Mesendoderm (in vitro differentiated cells): ENCODE results near the gene CA7.

Experiments used
- DNase-seq: peaks from one replicate; pipeline ENCODE4 v3.0.0; 2013
- H2AK5ac ChIP-seq: 2 replicates; pipeline ENCODE4 v1.6.1; 2013; ENCODE audit warnings: low read length, inconsistent platforms
- H2BK120ac ChIP-seq: 2 replicates; pipeline ENCODE4 v1.6.1; 2013; ENCODE audit warnings: low read depth, mild to moderate bottlenecking, low read length, moderate library complexity, mixed read lengths
- H2BK15ac ChIP-seq: replicated peaks from 2 replicates; pipeline ENCODE4 v1.6.1; 2013; ENCODE audit warnings: low read depth, mild to moderate bottlenecking, moderate library complexity
- H2BK5ac ChIP-seq: 2 replicates; pipeline ENCODE4 v1.6.1; 2013; ENCODE audit warnings: low read length, inconsistent platforms
- H3K18ac ChIP-seq: 2 replicates; pipeline ENCODE4 v1.6.1; 2013; ENCODE audit warnings: mild to moderate bottlenecking, low read length, mixed read lengths
- H3K23ac ChIP-seq: one replicate; pipeline ENCODE4 v1.6.1; 2013; ENCODE audit warnings: low read length
- H3K27ac ChIP-seq: 2 replicates; pipeline ENCODE4 v1.5.1; 2013; ENCODE audit warnings: low read depth, mild to moderate bottlenecking, inconsistent platforms, low read length, moderate library complexity
- H3K27me3 ChIP-seq: 2 replicates; pipeline ENCODE4 v1.6.1; 2013; ENCODE audit warnings: low read length, control low read depth, mild to moderate bottlenecking, inconsistent platforms; ENCODE audit not compliant: insufficient read depth, poor library complexity
- H3K36me3 ChIP-seq: 2 replicates; pipeline ENCODE4 v1.6.1; 2013; ENCODE audit warnings: low read length, inconsistent platforms; ENCODE audit not compliant: control insufficient read depth, insufficient read depth
- H3K4ac ChIP-seq: one replicate; pipeline ENCODE4 v1.6.1; 2013; ENCODE audit warnings: low read depth, mild to moderate bottlenecking, low read length, moderate library complexity
- H3K4me1 ChIP-seq: 2 replicates; pipeline ENCODE4 v1.6.1; 2013; ENCODE audit warnings: low read depth, low read length, inconsistent platforms; ENCODE audit not compliant: control insufficient read depth
- H3K4me2 ChIP-seq: 2 replicates; pipeline ENCODE4 v1.6.1; 2013; ENCODE audit warnings: low read length
- H3K4me3 ChIP-seq: 2 replicates; pipeline ENCODE4 v1.5.1; 2013; ENCODE audit warnings: mild to moderate bottlenecking, low read length
- H3K56ac ChIP-seq: one replicate; pipeline ENCODE4 v1.6.1; 2013; ENCODE audit warnings: low read length
- H3K79me1 ChIP-seq: 2 replicates; pipeline ENCODE4 v1.6.1; 2013; ENCODE audit warnings: low read length, inconsistent platforms
- H3K79me2 ChIP-seq: 2 replicates; pipeline ENCODE4 v1.6.1; 2013; ENCODE audit warnings: mild to moderate bottlenecking, low read length; ENCODE audit not compliant: control insufficient read depth, insufficient read depth
- H3K9ac ChIP-seq: 2 replicates; pipeline ENCODE4 v1.6.1; 2013; ENCODE audit warnings: low read length, inconsistent platforms
- H4K5ac ChIP-seq: one replicate; pipeline ENCODE4 v1.6.1; 2013; ENCODE audit warnings: low read length
- H4K8ac ChIP-seq: one replicate; pipeline ENCODE4 v1.6.1; 2013; ENCODE audit warnings: low read depth, mild to moderate bottlenecking, control low read depth, low read length, moderate library complexity
- WGBS: extraction: QIAGEN DNeasy Blood & Tissue Kit; methylation state at CpG from one replicate; pipeline ENCODE4 v1.1.7; 2013; ENCODE audit warnings: low lambda C conversion rate, missing lambda C conversion rate; ENCODE audit not compliant: insufficient coverage; ENCODE audit errors: extremely low coverage; 5-methylcytosine and 5-hydroxymethylcytosine counted together

Gene CA7

DNA sequence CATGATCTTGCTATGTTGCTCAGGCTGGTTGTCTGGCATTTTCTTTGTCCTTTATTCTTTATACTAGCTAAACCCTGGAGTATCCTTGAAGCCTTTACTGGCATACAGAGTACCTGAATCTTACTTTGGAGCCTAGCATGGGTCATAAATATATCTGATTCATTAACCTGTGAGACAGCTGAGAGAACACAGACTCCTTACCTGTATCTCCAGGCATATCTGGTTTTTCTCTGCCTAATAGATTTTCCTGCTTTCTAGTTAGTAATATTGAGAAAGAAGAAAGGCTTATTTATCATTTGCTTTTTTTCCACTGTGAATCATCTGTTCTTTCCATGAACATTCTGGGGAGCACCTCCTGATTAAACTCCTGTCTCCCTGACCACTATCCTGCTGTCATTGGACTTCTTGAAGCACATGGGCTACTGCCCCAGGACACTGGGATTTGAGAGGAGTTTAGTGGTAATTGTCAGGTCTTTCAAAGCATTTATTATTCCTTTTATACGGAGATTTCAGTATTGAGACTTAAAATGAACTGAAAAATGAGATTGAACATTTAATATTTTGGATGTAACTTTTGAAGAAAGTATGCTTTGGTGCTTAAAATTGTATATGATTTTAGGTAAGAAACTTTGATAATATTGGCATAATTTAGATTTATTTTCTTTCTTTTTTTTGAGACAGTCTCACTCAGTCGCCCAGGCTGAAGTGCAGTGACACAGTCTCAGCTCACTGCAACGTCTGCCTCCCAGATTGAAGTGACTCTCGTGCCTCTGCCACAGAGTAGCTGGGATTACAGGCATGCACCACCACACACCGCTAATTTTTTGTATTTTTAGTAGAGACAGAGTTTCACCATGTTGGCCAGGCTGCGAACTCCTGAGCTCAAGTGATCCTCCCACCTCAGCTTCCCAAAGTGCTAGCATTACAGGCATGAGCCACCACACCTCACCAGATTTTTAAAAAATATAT is 44.7 kb downstream of the CA7 start:
- WGBS = no CpG with 5 or more reads among the region's 6 CpGs
- H3K23ac ChIP-seq = no peak overlapping the region

GRCh38 chr16:66889622-66890021 is 45.4 kb downstream of the CA7 start:
- no peak overlapping the region for H3K18ac ChIP-seq
- H2BK5ac ChIP-seq = no peak overlapping the region
- no peak overlapping the region for H3K9ac ChIP-seq
- no peak overlapping the region for H4K8ac ChIP-seq
- H3K27ac ChIP-seq = no peak overlapping the region
- no peaks in the 10 kb centered on the region for H3K79me2 ChIP-seq
- no peaks in the 10 kb centered on the region for H3K27me3 ChIP-seq
- H3K4me1 ChIP-seq = no peaks in the 10 kb centered on the region
- H3K79me1 ChIP-seq = peaks cover 3% of the 10 kb centered on the region
- no peak overlapping the region for H2AK5ac ChIP-seq
- H3K36me3 ChIP-seq = peaks cover 2% of the 10 kb centered on the region
- H2BK120ac ChIP-seq = no peak overlapping the region
- H3K4ac ChIP-seq = no peak overlapping the region
- no peak overlapping the region for H3K4me2 ChIP-seq
- WGBS = no CpG with 5 or more reads among the region's 4 CpGs
- H2BK15ac ChIP-seq = no peak overlapping the region
- no peak overlapping the region for H3K4me3 ChIP-seq
- H3K56ac ChIP-seq = no peak overlapping the region
- no peak overlapping the region for H4K5ac ChIP-seq
- no peak for DNase-seq
- no peak overlapping the region for H3K23ac ChIP-seq

More for the DNA sequence above, 44.7 kb downstream of the CA7 start:
- Histone ChIP-seq H3K18ac (no peak overlapping the region), H3K27me3 (no peaks in the 10 kb centered on the region), H3K79me1 (peaks cover 5% of the 10 kb centered on the region), H3K4me1 (no peaks in the 10 kb centered on the region), H4K8ac (no peak overlapping the region), H3K4me3 (no peak overlapping the region), H3K56ac (no peak overlapping the region), H3K4ac (no peak overlapping the region), H3K36me3 (peaks cover 4% of the 10 kb centered on the region), H4K5ac (no peak overlapping the region), H3K27ac (no peak overlapping the region), H2BK5ac (no peak overlapping the region), H3K4me2 (no peak overlapping the region), H3K79me2 (no peaks in the 10 kb centered on the region), H2AK5ac (no peak overlapping the region), H2BK15ac (no peak overlapping the region), H3K9ac (no peak overlapping the region), H2BK120ac (no peak overlapping the region)
- no peak for DNase-seq

DNA sequence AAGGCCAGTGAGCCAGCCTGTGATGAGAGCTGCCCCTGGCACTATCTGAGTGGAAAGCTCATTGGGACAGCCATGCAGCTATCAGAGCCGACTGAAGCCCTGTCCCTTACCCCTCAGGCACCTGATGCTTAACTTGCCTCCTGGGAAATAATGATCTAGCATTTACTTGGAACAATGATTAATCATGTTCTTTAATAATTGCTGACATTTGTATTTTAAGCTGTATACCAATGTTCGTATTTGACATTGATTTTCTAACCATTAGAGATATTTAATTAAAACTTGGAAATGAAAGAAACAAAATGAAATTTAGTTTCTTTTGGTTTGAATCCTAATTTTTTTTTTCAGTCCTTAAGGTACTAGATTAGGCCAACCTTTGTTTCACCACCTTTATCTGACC is 46.6 kb downstream of the CA7 start:
- Histone ChIP-seq H4K8ac (no peak overlapping the region), H3K56ac (no peak overlapping the region), H3K4ac (no peak overlapping the region), H3K27me3 (no peaks in the 10 kb centered on the region), H3K4me1 (no peaks in the 10 kb centered on the region), H3K9ac (no peak overlapping the region), H3K79me2 (no peaks in the 10 kb centered on the region), H2AK5ac (no peak overlapping the region), H3K79me1 (no peaks in the 10 kb centered on the region), H3K36me3 (no peaks in the 10 kb centered on the region), H3K4me3 (no peak overlapping the region), H2BK5ac (no peak overlapping the region), H3K27ac (no peak overlapping the region), H3K18ac (no peak overlapping the region), H2BK120ac (no peak overlapping the region), H3K4me2 (no peak overlapping the region), H3K23ac (no peak overlapping the region), H2BK15ac (no peak overlapping the region), H4K5ac (no peak overlapping the region)
- WGBS = no CpG with 5 or more reads among the region's 2 CpGs
- DNase-seq = no peak

DNA sequence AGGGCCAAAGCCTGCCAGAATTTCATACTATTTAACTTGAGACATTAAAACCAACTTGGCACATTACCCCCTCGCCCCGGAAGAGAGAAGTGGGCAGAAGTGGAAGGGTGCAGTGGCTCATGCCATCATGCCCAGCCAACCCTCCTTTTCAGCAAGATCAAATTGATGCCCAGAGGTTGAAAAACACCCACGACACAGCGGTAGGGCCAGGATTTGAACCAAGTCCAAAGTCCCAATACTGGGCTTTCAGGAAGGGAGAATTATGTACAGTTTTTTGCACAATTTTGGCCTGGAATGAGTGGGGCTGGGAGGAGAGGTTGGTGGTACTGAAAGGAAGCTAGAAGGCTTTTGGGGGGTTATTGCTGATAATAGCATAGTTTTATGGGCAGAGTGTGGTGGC is 47.1 kb downstream of the CA7 start:
- H2BK5ac ChIP-seq = no peak overlapping the region
- H3K27me3 ChIP-seq = no peaks in the 10 kb centered on the region
- H3K18ac ChIP-seq = no peak overlapping the region
- H2BK15ac ChIP-seq = no peak overlapping the region
- no peak overlapping the region for H4K5ac ChIP-seq
- H3K56ac ChIP-seq = no peak overlapping the region
- H3K4me2 ChIP-seq = no peak overlapping the region
- no peaks in the 10 kb centered on the region for H3K4me1 ChIP-seq
- no peaks in the 10 kb centered on the region for H3K79me2 ChIP-seq
- H2BK120ac ChIP-seq = no peak overlapping the region
- H3K4ac ChIP-seq = no peak overlapping the region
- no peak overlapping the region for H3K23ac ChIP-seq
- H3K4me3 ChIP-seq = no peak overlapping the region
- DNase-seq = no peak
- H3K9ac ChIP-seq = no peak overlapping the region
- WGBS = no CpG with 5 or more reads among the region's 4 CpGs
- H3K36me3 ChIP-seq = no peaks in the 10 kb centered on the region
- no peaks in the 10 kb centered on the region for H3K79me1 ChIP-seq
- no peak overlapping the region for H3K27ac ChIP-seq
- no peak overlapping the region for H2AK5ac ChIP-seq
- H4K8ac ChIP-seq = no peak overlapping the region

DNA sequence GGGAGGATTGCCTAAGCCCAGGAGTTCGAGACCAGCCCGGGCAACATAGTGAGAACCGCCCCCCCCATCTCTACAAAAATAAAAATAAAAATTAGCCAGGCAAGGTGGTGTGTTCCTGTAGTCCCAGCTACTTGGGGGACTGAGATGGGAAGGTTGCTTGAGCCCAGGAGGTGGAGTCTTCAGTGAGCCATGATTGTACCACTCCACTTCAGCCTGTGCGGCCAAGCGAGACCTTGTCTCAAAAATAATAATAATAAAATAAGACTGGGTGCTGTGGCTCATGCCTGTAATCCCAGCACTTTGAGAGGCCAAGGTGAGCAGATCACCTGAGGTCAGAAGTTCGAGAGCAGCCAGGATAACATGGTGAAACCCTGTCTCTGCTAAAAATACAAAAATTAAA is 47.6 kb downstream of the CA7 start:
- Histone ChIP-seq H3K4me3 (no peak overlapping the region), H2BK120ac (no peak overlapping the region), H3K18ac (no peak overlapping the region), H3K79me2 (no peaks in the 10 kb centered on the region), H3K36me3 (no peaks in the 10 kb centered on the region), H3K4me1 (no peaks in the 10 kb centered on the region), H3K27ac (no peak overlapping the region), H4K5ac (no peak overlapping the region), H3K9ac (no peak overlapping the region), H2BK15ac (no peak overlapping the region), H2BK5ac (no peak overlapping the region), H4K8ac (no peak overlapping the region), H3K79me1 (no peaks in the 10 kb centered on the region), H2AK5ac (no peak overlapping the region), H3K4me2 (no peak overlapping the region), H3K56ac (no peak overlapping the region), H3K4ac (no peak overlapping the region), H3K23ac (no peak overlapping the region), H3K27me3 (no peaks in the 10 kb centered on the region)
- WGBS = no CpG with 5 or more reads among the region's 6 CpGs
- no peak for DNase-seq
